HCT116 (cell line): ENCODE results near the gene KLF9. TPM values are rescaled to one million over a fixed set of nuclear protein-coding genes. Genes with fewer than 3 reads are reported as not detected.
A peak's percentile ranks its signal among the peaks of the same experiment; 100 is the strongest.

Experiments used
- ATAC-seq: fragments of 200-7000 bp; cut with Tn5 transposase; 2 replicates; pipeline ENCODE4 v1.9.1; 2020; ENCODE audit warnings: mild to moderate bottlenecking, moderate library complexity
- Bru-seq: library from RNA; stranded (reverse); fragments of 400-500 nt; gene quantifications from one replicate; lab custom pipeline; 2021; lab: Mats Ljungman, UMichigan
- BruChase-seq, 2 experiments: library from RNA; stranded (reverse); fragments of 400-500 nt; gene quantifications; one replicate each; lab custom pipeline; 2021; lab: Mats Ljungman, UMichigan
- BruUV-seq: library from RNA; stranded (reverse); fragments of 400-500 nt; replicated peaks from 2 replicates; lab custom pipeline; 2021; lab: Mats Ljungman, UMichigan
- CTCF ChIA-PET: fragments of 300-600 bp; sonication (Branson Sonifier 250); formaldehyde crosslinking; loops from one replicate; lab custom pipeline; 2021; ENCODE audit warnings: antibody characterized with exemption; lab: Charles Lee
- POLR2A ChIA-PET: fragments of 300-600, 350-600 bp; sonication (Branson Sonifier 250); formaldehyde crosslinking; loops from one replicate; lab custom pipeline; 2021; ENCODE audit warnings: antibody characterized with exemption; lab: Charles Lee
- RAD21 ChIA-PET, 2 experiments: fragments of 300-600 bp; sonication (Branson Sonifier 250); formaldehyde crosslinking; loops; one replicate each; lab custom pipeline; 2023; ENCODE audit warnings: low total read pairs in 2 of 2; ENCODE audit not compliant: uncharacterized antibody in 2 of 2, unreplicated experiment in 2 of 2, low non-redundant PET in 1 of 2; lab: Charles Lee
- DNase-seq: peaks from one replicate; pipeline ENCODE4 v3.0.0-alpha.2; 2010; ENCODE audit warnings: low read depth, low spot score
- H2AFZ ChIP-seq: fragments of 200-600 bp; shearing (Covaris generic), sonication (generic); 2 replicates; pipeline ENCODE4 v1.6.1; 2017; ENCODE audit warnings: low read depth, mixed run types, mixed read lengths, antibody characterized with exemption, low read length; ENCODE audit not compliant: poor library complexity, severe bottlenecking
- H3K27ac ChIP-seq: 2 replicates; pipeline ENCODE4 v1.5.1; 2012; ENCODE audit warnings: low read depth, low read length
- H3K27me3 ChIP-seq: fragments of 200-600 bp; sonication (generic); 2 replicates; pipeline ENCODE4 v1.6.1; 2016; ENCODE audit warnings: mixed run types, low read length, mixed read lengths; ENCODE audit not compliant: insufficient read depth
- H3K36me3 ChIP-seq, 2 experiments: fragments of 200-500 bp in 1 of 2; fragments of 200-600 bp in 1 of 2; sonication (Bioruptor generic) in 1 of 2; sonication (generic) in 1 of 2; 2 replicates each; pipeline versions ENCODE4 v1.5.1 to v1.6.1; 2014 to 2016; ENCODE audit warnings: low read length in 2 of 2, inconsistent platforms in 1 of 2, mixed read lengths in 1 of 2, mixed run types in 1 of 2; ENCODE audit not compliant: insufficient read depth in 2 of 2, control insufficient read depth in 1 of 2
- H3K4me1 ChIP-seq, 2 experiments: fragments of 200-600 bp in 1 of 2; sonication (generic) in 1 of 2; 2 replicates each; pipeline versions ENCODE4 v1.5.1 to v1.6.1; 2012 to 2017; ENCODE audit warnings: low read length in 2 of 2, inconsistent platforms in 1 of 2, mild to moderate bottlenecking in 1 of 2, mixed read lengths in 1 of 2, mixed run types in 1 of 2, moderate library complexity in 1 of 2; ENCODE audit not compliant: insufficient read depth in 2 of 2, control insufficient read depth in 1 of 2
- H3K4me2 ChIP-seq: fragments of 200-600 bp; sonication (generic); 2 replicates; pipeline ENCODE4 v1.6.1; 2017; ENCODE audit warnings: mixed run types, low read length, mixed read lengths
- H3K4me3 ChIP-seq, 2 experiments: fragments of 200-600 bp in 1 of 2; sonication (generic) in 1 of 2; replicated peaks in 1 of 2; 2 replicates each; pipeline ENCODE4 v1.5.1; 2011 to 2016; ENCODE audit warnings: low read length in 2 of 2, control low read depth in 1 of 2, low read depth in 1 of 2, mild to moderate bottlenecking in 1 of 2, mixed read lengths in 1 of 2, mixed run types in 1 of 2
- H3K79me2 ChIP-seq: fragments of 200-600 bp; sonication (generic); 2 replicates; pipeline ENCODE4 v1.6.1; 2017; ENCODE audit warnings: mild to moderate bottlenecking, mixed run types, low read length, moderate library complexity, mixed read lengths; ENCODE audit not compliant: insufficient read depth
- H3K9ac ChIP-seq: fragments of 200-600 bp; sonication (generic); 2 replicates; pipeline ENCODE4 v1.6.1; 2016; ENCODE audit warnings: low read length, mixed read lengths
- H3K9me2 ChIP-seq: fragments of 200-600 bp; sonication (generic), shearing (Covaris generic); 2 replicates; pipeline ENCODE4 v1.6.1; 2017; ENCODE audit warnings: mixed run types, mild to moderate bottlenecking, moderate library complexity; ENCODE audit not compliant: insufficient read depth
- H3K9me3 ChIP-seq, 2 experiments: fragments of 200-500 bp in 1 of 2; fragments of 200-600 bp in 1 of 2; sonication (Bioruptor generic) in 1 of 2; sonication (generic) in 1 of 2; 2 replicates each; pipeline ENCODE4 v1.6.1; 2014 to 2017; ENCODE audit warnings: low read length in 2 of 2, mixed read lengths in 2 of 2, inconsistent platforms in 1 of 2, low read depth in 1 of 2, mild to moderate bottlenecking in 1 of 2, mixed run types in 1 of 2, moderate library complexity in 1 of 2; ENCODE audit not compliant: control insufficient read depth in 1 of 2, insufficient read depth in 1 of 2
- H4K20me1 ChIP-seq: fragments of 200-600 bp; sonication (generic), shearing (Covaris generic); 2 replicates; pipeline ENCODE4 v1.6.1; 2017; ENCODE audit warnings: mixed run types, mild to moderate bottlenecking, moderate library complexity; ENCODE audit not compliant: insufficient read depth
- CEBPB ChIP-seq: IDR thresholded peaks from 2 replicates; pipeline ENCODE4 v1.6.1; 2012; ENCODE audit warnings: low read depth
- EZH2 ChIP-seq: fragments of 200-600 bp; sonication (generic); IDR thresholded peaks from 2 replicates; pipeline ENCODE4 v1.6.1; 2017; ENCODE audit warnings: antibody characterized with exemption, mixed run types
- FOSL1 ChIP-seq: IDR thresholded peaks from 2 replicates; pipeline ENCODE4 v1.6.1; 2012; ENCODE audit warnings: low read depth
- POLR2AphosphoS5 ChIP-seq: IDR thresholded peaks from 2 replicates; pipeline ENCODE4 v1.6.1; 2011; ENCODE audit warnings: mild to moderate bottlenecking, low read depth, low read length, moderate library complexity
- SIN3A ChIP-seq: IDR thresholded peaks from 2 replicates; pipeline ENCODE4 v1.6.1; 2012; ENCODE audit warnings: low read depth
- ZFX ChIP-seq: fragments of 450-650 bp; IDR thresholded peaks from 2 replicates; pipeline ENCODE4 v1.6.1; 2017
- ZNF274 ChIP-seq: fragments of 200-500 bp; sonication (Bioruptor generic); IDR thresholded peaks from 2 replicates; pipeline ENCODE4 v1.6.1; 2014; ENCODE audit warnings: mild to moderate bottlenecking, low read depth, low read length, inconsistent platforms
- intact Hi-C: fragments of 100-400 bp; cut with micrococcal nuclease; formaldehyde crosslinking; loops from 2 replicates; pipeline ENCODE4 v1.10.0; 2022
- long read RNA-seq: library from polyadenylated mRNA; unstranded; transcript quantifications from one replicate; pipeline ENCODE4 v2.0.0, GENCODE V29; 2021; ENCODE audit not compliant: unreplicated experiment
- polyA plus RNA-seq: library from polyadenylated mRNA; unstranded; fragments of >200 nt; gene quantifications from 2 replicates; pipeline ENCODE4 v1.2.1, GENCODE V29; 2012; ENCODE audit warnings: missing spikeins
- total RNA-seq: library from RNA; stranded (reverse); gene quantifications from one replicate; pipeline ENCODE4 v1.2.1, GENCODE V29; 2021; ENCODE audit not compliant: unreplicated experiment
- TF ChIP-seq, protein P1 (sequence below): IDR thresholded peaks from 2 replicates; pipeline ENCODE4 v1.6.1; 2012; ENCODE audit warnings: low read depth

The KLF9 gene
- 8.3 TPM for total RNA-seq
- polyA plus RNA-seq, result 3.8 and 4.1 TPM in 2 replicates
- percentile 71 among the genes with signal in this experiment for Bru-seq, nascent RNA
- BruChase-seq, experiment 1, labeled RNA remaining after a 6-hour chase, result percentile 39 among the genes with signal in this experiment
- percentile 75 among the genes with signal in this experiment for BruChase-seq, experiment 2, labeled RNA remaining after a 2-hour chase
- long read RNA-seq, partial matches to known transcripts, result 0 of 1 reads
- long read RNA-seq, other reads (novel, unspliced or antisense), result 1 of 1 reads

GRCh38 chr9:70413799-70414775 is at the start of gene KLF9:
TSS of gene KLF9 (minus strand) at chr9:70414657. CDS start at chr9:70413363, 1,294 bp downstream.
- H4K20me1 ChIP-seq, result no peaks in the 10 kb centered on the region
- no peaks in the 10 kb centered on the region for H3K79me2 ChIP-seq
- ChIA-PET CTCF (interaction anchor here (1.2 to 2.0 kb wide), 3 partner anchors 69 to 188 kb away, joined by 3 to 7 read pairs (median 7); no protein-coding TSS in a partner anchor), POLR2A (interaction anchor here (1.1 kb wide), 1 partner anchor 188 kb away, joined by 4 read pairs; no protein-coding TSS in a partner anchor), RAD21 (no interaction called here)
- peak; percentile 67 for ATAC-seq
- peak within 1 kb of the TSS; percentile 52 to 68 for H3K4me3 ChIP-seq
- H3K9me2 ChIP-seq, result no peaks in the 10 kb centered on the region
- intact Hi-C loops, result loop anchor here (1.0 kb wide), 1 partner anchor 188 kb away; no protein-coding TSS in a partner anchor
- no peaks in the 10 kb centered on the region for H3K36me3 ChIP-seq
- H3K4me1 ChIP-seq, result peaks cover 29 to 66% of the 10 kb centered on the region in 2 experiments
- H3K27me3 ChIP-seq, result no peaks in the 10 kb centered on the region
- peak within 1 kb of the TSS; percentile 54 for H3K27ac ChIP-seq
- TSS peak; percentile 64 for BruUV-seq
- peak within 1 kb of the TSS; percentile 96 for H3K4me2 ChIP-seq
- H3K9ac ChIP-seq, result peak within 1 kb of the TSS; percentile 68
- peak within 1 kb of the TSS; percentile 99 for H2AFZ ChIP-seq
- TF ChIP-seq ZNF274, result no peak
- no peak for TF ChIP-seq POLR2AphosphoS5
- no peak for TF ChIP-seq ZFX
- TF ChIP-seq, all 23 proteins: peak for 0
- DNase-seq, result peak; percentile 89
- H3K9me3 ChIP-seq, result no peaks in the 10 kb centered on the region

GRCh38 chr9:70463877-70464276 is 49.4 kb upstream of the KLF9 start:
- intact Hi-C loops, result no loop called here
- no peak overlapping the region for H3K4me3 ChIP-seq
- no peaks in the 10 kb centered on the region for H4K20me1 ChIP-seq
- H3K9ac ChIP-seq, result no peak overlapping the region
- ChIA-PET RAD21 (no interaction called here), POLR2A (no interaction called here), CTCF (no interaction called here)
- H3K9me2 ChIP-seq, result no peaks in the 10 kb centered on the region
- no TSS peak for BruUV-seq
- DNase-seq (no peak), ATAC-seq (no peak)
- H3K4me1 ChIP-seq, result peaks cover 0 to 12% of the 10 kb centered on the region in 2 experiments; a peak in 1 of 4 replicates
- no peaks in the 10 kb centered on the region for H3K9me3 ChIP-seq
- no peaks in the 10 kb centered on the region for H3K79me2 ChIP-seq
- H3K27me3 ChIP-seq, result no peaks in the 10 kb centered on the region
- no peaks in the 10 kb centered on the region for H3K36me3 ChIP-seq
- TF ChIP-seq SIN3A (no peak), EZH2 (no peak), FOSL1 (no peak), CEBPB (no peak)
- TF ChIP-seq, protein P1, sequence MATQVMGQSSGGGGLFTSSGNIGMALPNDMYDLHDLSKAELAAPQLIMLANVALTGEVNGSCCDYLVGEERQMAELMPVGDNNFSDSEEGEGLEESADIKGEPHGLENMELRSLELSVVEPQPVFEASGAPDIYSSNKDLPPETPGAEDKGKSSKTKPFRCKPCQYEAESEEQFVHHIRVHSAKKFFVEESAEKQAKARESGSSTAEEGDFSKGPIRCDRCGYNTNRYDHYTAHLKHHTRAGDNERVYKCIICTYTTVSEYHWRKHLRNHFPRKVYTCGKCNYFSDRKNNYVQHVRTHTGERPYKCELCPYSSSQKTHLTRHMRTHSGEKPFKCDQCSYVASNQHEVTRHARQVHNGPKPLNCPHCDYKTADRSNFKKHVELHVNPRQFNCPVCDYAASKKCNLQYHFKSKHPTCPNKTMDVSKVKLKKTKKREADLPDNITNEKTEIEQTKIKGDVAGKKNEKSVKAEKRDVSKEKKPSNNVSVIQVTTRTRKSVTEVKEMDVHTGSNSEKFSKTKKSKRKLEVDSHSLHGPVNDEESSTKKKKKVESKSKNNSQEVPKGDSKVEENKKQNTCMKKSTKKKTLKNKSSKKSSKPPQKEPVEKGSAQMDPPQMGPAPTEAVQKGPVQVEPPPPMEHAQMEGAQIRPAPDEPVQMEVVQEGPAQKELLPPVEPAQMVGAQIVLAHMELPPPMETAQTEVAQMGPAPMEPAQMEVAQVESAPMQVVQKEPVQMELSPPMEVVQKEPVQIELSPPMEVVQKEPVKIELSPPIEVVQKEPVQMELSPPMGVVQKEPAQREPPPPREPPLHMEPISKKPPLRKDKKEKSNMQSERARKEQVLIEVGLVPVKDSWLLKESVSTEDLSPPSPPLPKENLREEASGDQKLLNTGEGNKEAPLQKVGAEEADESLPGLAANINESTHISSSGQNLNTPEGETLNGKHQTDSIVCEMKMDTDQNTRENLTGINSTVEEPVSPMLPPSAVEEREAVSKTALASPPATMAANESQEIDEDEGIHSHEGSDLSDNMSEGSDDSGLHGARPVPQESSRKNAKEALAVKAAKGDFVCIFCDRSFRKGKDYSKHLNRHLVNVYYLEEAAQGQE, result no peak
- no peak overlapping the region for H2AFZ ChIP-seq
- no peak overlapping the region for H3K4me2 ChIP-seq
- H3K27ac ChIP-seq, result no peak overlapping the region
